Right ventricle myocardium superior (tissue), 1 donor: ENCODE measurements around the gene PCGF3. TPM values are rescaled to one million over a fixed set of nuclear protein-coding genes. Genes with fewer than 3 reads are reported as not detected.

Experiments
- total RNA-seq: library from RNA; stranded (reverse); fragmentation: NEBNext Ultra II Directional; extraction: Animal tissue kit (Norgen Biotek cat#: 25700); gene quantifications from one replicate; pipeline ENCODE4 v1.2.1, GENCODE V29; 2021
- donor health status: DM: no; HTN: yes; CAD: no; lungs with severe emphysema.

PCGF3 gene
- total RNA-seq, 1 donor from 2014 or later: 20.8 TPM

Other genes with a start within 250 kb of the PCGF3 start
- 11.0 TPM for gene ZNF721, start 206.7 kb upstream of the PCGF3 start, total RNA-seq
- gene PIGG, start 206.6 kb upstream of the PCGF3 start, total RNA-seq: 18.4 TPM
- gene TMEM271, start 129.5 kb upstream of the PCGF3 start, total RNA-seq: not detected
- 1.1 TPM for gene PDE6B, start 80.3 kb upstream of the PCGF3 start, total RNA-seq
- 1,145 TPM for gene ATP5ME, start 31.6 kb upstream of the PCGF3 start, total RNA-seq
- gene MYL5, start 31.3 kb upstream of the PCGF3 start, total RNA-seq: 3.7 TPM
- 14.6 TPM for gene SLC49A3, start 16.7 kb upstream of the PCGF3 start, total RNA-seq
- gene CPLX1, start 120.3 kb downstream of the PCGF3 start, total RNA-seq: 4.3 TPM
- gene GAK, start 226.5 kb downstream of the PCGF3 start, total RNA-seq: 27.9 TPM
- 14.9 TPM for gene TMEM175, start 226.6 kb downstream of the PCGF3 start, total RNA-seq